H9 (cell line): ENCODE results near the gene APLF. TPM values are rescaled to one million over a fixed set of nuclear protein-coding genes. Genes with fewer than 3 reads are reported as not detected.

Experiments used
- DNase-seq: peaks from one replicate; pipeline ENCODE4 v3.0.0-alpha.2; 2017
- H2AFZ ChIP-seq: one replicate; pipeline ENCODE4 v1.6.1; 2013; ENCODE audit warnings: mild to moderate bottlenecking, low read length, control low read depth, moderate library complexity
- H2AK5ac ChIP-seq: 2 replicates; pipeline ENCODE4 v1.6.1; 2013; ENCODE audit warnings: low read length, control low read depth, mixed read lengths; ENCODE audit not compliant: insufficient read length
- H2BK120ac ChIP-seq: one replicate; pipeline ENCODE4 v1.6.1; 2013; ENCODE audit warnings: low read depth, mild to moderate bottlenecking, low read length, control low read depth, inconsistent platforms; ENCODE audit not compliant: poor library complexity, severe bottlenecking
- H2BK12ac ChIP-seq: 2 replicates; pipeline ENCODE4 v1.6.1; 2013; ENCODE audit warnings: low read length, control low read depth, mixed read lengths, low read depth; ENCODE audit not compliant: insufficient read length
- H2BK15ac ChIP-seq: 2 replicates; pipeline ENCODE4 v1.6.1; 2013; ENCODE audit warnings: low read depth, low read length, control low read depth
- H2BK20ac ChIP-seq: one replicate; pipeline ENCODE4 v1.6.1; 2013; ENCODE audit warnings: low read depth, mild to moderate bottlenecking, low read length, control low read depth, inconsistent platforms; ENCODE audit not compliant: poor library complexity, severe bottlenecking
- H2BK5ac ChIP-seq: 2 replicates; pipeline ENCODE4 v1.6.1; 2013; ENCODE audit warnings: low read length, control low read depth, mixed read lengths; ENCODE audit not compliant: insufficient read length
- H3K14ac ChIP-seq: 2 replicates; pipeline ENCODE4 v1.6.1; 2013; ENCODE audit warnings: low read length, control low read depth; ENCODE audit not compliant: insufficient read depth
- H3K18ac ChIP-seq: 2 replicates; pipeline ENCODE4 v1.6.1; 2013; ENCODE audit warnings: low read depth, mild to moderate bottlenecking, mixed read lengths, low read length, control low read depth; ENCODE audit not compliant: insufficient read length
- H3K23ac ChIP-seq: 2 replicates; pipeline ENCODE4 v1.6.1; 2013; ENCODE audit warnings: low read length, control low read depth, mixed read lengths, low read depth; ENCODE audit not compliant: insufficient read length
- H3K23me2 ChIP-seq: 2 replicates; pipeline ENCODE4 v1.6.1; 2013; ENCODE audit warnings: low read depth, mild to moderate bottlenecking, mixed read lengths, low read length, control low read depth; ENCODE audit not compliant: insufficient read length, poor library complexity, severe bottlenecking
- H3K27ac ChIP-seq: 2 replicates; pipeline ENCODE4 v1.5.1; 2013; ENCODE audit warnings: low read length, control low read depth, mixed read lengths, low read depth; ENCODE audit not compliant: insufficient read length
- H3K27me3 ChIP-seq: 2 replicates; pipeline ENCODE4 v1.6.1; 2013; ENCODE audit warnings: low read length, control low read depth, inconsistent platforms; ENCODE audit not compliant: insufficient read depth
- H3K4ac ChIP-seq: 2 replicates; pipeline ENCODE4 v1.6.1; 2013; ENCODE audit warnings: low read depth, mild to moderate bottlenecking, control low read depth, inconsistent platforms, low read length, moderate library complexity
- H3K4me1 ChIP-seq: 2 replicates; pipeline ENCODE4 v1.6.1; 2013; ENCODE audit warnings: low read length, control low read depth, inconsistent platforms; ENCODE audit not compliant: insufficient read depth
- H3K4me2 ChIP-seq: 2 replicates; pipeline ENCODE4 v1.6.1; 2013; ENCODE audit warnings: low read length, control low read depth, mixed read lengths; ENCODE audit not compliant: insufficient read length, insufficient read depth
- H3K56ac ChIP-seq: 2 replicates; pipeline ENCODE4 v1.6.1; 2013; ENCODE audit warnings: low read depth, mild to moderate bottlenecking, mixed read lengths, low read length, control low read depth; ENCODE audit not compliant: insufficient read length
- H3K79me1 ChIP-seq: 2 replicates; pipeline ENCODE4 v1.6.1; 2013; ENCODE audit warnings: low read depth, mild to moderate bottlenecking, moderate library complexity, low read length, control low read depth, inconsistent platforms; ENCODE audit not compliant: insufficient read depth, poor library complexity, severe bottlenecking
- H3K79me2 ChIP-seq: 2 replicates; pipeline ENCODE4 v1.6.1; 2013; ENCODE audit warnings: low read length, control low read depth, inconsistent platforms; ENCODE audit not compliant: insufficient read depth
- H3K9ac ChIP-seq: 2 replicates; pipeline ENCODE4 v1.6.1; 2013; ENCODE audit warnings: low read length, control low read depth, mixed read lengths; ENCODE audit not compliant: insufficient read length; ENCODE audit errors: extremely low read depth
- H3K9me3 ChIP-seq: one replicate; pipeline ENCODE4 v1.6.1; 2013; ENCODE audit warnings: low read depth, low read length, inconsistent platforms; ENCODE audit not compliant: control insufficient read depth
- H3T11ph ChIP-seq: one replicate; pipeline ENCODE4 v1.6.1; 2013; ENCODE audit warnings: mild to moderate bottlenecking, low read length, control low read depth, inconsistent platforms
- H4K20me1 ChIP-seq: one replicate; pipeline ENCODE4 v1.6.1; 2013; ENCODE audit not compliant: control insufficient read depth, insufficient read length, insufficient read depth
- H4K5ac ChIP-seq: 2 replicates; pipeline ENCODE4 v1.6.1; 2013; ENCODE audit warnings: low read depth, mild to moderate bottlenecking, mixed read lengths, low read length, control low read depth; ENCODE audit not compliant: insufficient read length
- H4K8ac ChIP-seq: replicated peaks from 2 replicates; pipeline ENCODE4 v1.6.1; 2013; ENCODE audit warnings: low read length, control low read depth, mixed read lengths, low read depth; ENCODE audit not compliant: insufficient read length
- H4K91ac ChIP-seq: 2 replicates; pipeline ENCODE4 v1.6.1; 2013; ENCODE audit warnings: low read depth, mild to moderate bottlenecking, moderate library complexity, mixed read lengths, low read length, control low read depth; ENCODE audit not compliant: insufficient read length
- H3K27ac Mint-ChIP-seq, 3 experiments: 2 replicates in 2 of 3; 3 replicates in 1 of 3; pipeline ENCODE4 v1.8.0; 2020 to 2021; ENCODE audit warnings: mixed read lengths in 3 of 3, mild to moderate bottlenecking in 1 of 3, moderate library complexity in 1 of 3
- H3K27me3 Mint-ChIP-seq: 2 replicates; pipeline ENCODE4 v1.8.0; 2021; ENCODE audit warnings: low read depth, mild to moderate bottlenecking, moderate library complexity, mixed read lengths
- H3K36me3 Mint-ChIP-seq, 3 experiments: 2 replicates in 2 of 3; 3 replicates in 1 of 3; pipeline ENCODE4 v1.8.0; 2020 to 2021; ENCODE audit warnings: low read depth in 3 of 3, mixed read lengths in 3 of 3; ENCODE audit not compliant: insufficient read depth in 1 of 3
- H3K4me1 Mint-ChIP-seq, 2 experiments: 2 replicates each; pipeline ENCODE4 v1.8.0; 2020; ENCODE audit warnings: mixed read lengths in 2 of 2
- H3K4me3 Mint-ChIP-seq, 2 experiments: 2 replicates in 1 of 2; 3 replicates in 1 of 2; pipeline ENCODE4 v1.8.0; 2020 to 2021; ENCODE audit warnings: mild to moderate bottlenecking in 2 of 2, mixed read lengths in 2 of 2, moderate library complexity in 1 of 2
- H3K9me3 Mint-ChIP-seq, 2 experiments: 2 replicates in 1 of 2; 3 replicates in 1 of 2; pipeline ENCODE4 v1.8.0; 2020; ENCODE audit warnings: mild to moderate bottlenecking in 2 of 2, mixed read lengths in 2 of 2, moderate library complexity in 1 of 2
- WGBS: extraction: QIAGEN DNeasy Blood & Tissue Kit; methylation state at CpG from one replicate; pipeline ENCODE4 v1.1.7; 2013; ENCODE audit warnings: missing lambda C conversion rate, low lambda C conversion rate, mixed read lengths; ENCODE audit not compliant: insufficient read length; ENCODE audit errors: extremely low coverage; 5-methylcytosine and 5-hydroxymethylcytosine counted together
- total RNA-seq: library from RNA; stranded (reverse); gene quantifications from 2 replicates; pipeline ENCODE4 v1.2.1, GENCODE V29; 2021
- TF ChIP-seq, protein P1 (sequence below): fragments of 200-600 bp; sonication (generic); conservative IDR thresholded peaks from 3 replicates; pipeline ENCODE4 v1.8.0; 2021; ENCODE audit warnings: antibody characterized with exemption, mild to moderate bottlenecking

Gene APLF
- total RNA-seq, 1 experiment from 2014 or later, result 3.7 TPM

DNA sequence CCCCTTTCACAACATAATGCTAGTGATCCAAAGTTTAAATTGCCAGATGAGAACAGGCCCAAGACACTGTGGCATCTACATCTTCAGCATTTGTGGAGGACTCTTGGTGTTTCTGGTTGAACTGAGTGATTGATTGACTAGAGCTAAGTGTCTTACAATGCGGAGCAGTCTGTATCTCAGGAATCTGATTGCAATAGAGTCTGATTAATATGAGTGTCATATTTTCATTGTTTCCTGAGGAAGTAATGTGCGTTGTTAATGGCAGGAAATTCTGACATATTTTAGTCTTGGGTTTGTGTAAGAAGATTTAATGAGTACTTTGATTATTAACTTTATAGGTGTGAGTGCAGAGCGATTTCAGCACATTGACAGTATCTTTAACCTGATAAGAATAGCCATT lies 94.0 kb downstream of the APLF start:
- Histone ChIP-seq H4K5ac (no peak overlapping the region), H3K4me1 (no peaks in the 10 kb centered on the region), H2BK5ac (no peak overlapping the region), H2BK15ac (no peak overlapping the region), H2AFZ (no peak overlapping the region), H3K23ac (no peak overlapping the region), H3K27me3 (no peaks in the 10 kb centered on the region), H3K79me1 (no peaks in the 10 kb centered on the region), H3K4ac (no peak overlapping the region), H2AK5ac (no peak overlapping the region), H3K18ac (no peak overlapping the region), H3K4me2 (no peak overlapping the region), H3K23me2 (no peaks in the 10 kb centered on the region), H4K20me1 (no peaks in the 10 kb centered on the region), H3K79me2 (no peaks in the 10 kb centered on the region), H4K8ac (no peak overlapping the region), H3T11ph (no peak overlapping the region), H3K56ac (no peak overlapping the region), H2BK120ac (no peak overlapping the region), H4K91ac (no peak overlapping the region), H3K9me3 (no peaks in the 10 kb centered on the region), H3K14ac (no peak overlapping the region), H3K9ac (no peak overlapping the region), H2BK20ac (no peak overlapping the region), H2BK12ac (no peak overlapping the region), H3K27ac (no peak overlapping the region)
- H3K27me3 Mint-ChIP-seq, result no peaks in the 10 kb centered on the region
- no peaks in the 10 kb centered on the region for H3K9me3 Mint-ChIP-seq
- no peak overlapping the region for H3K4me3 Mint-ChIP-seq
- DNase-seq, result no peak
- H3K4me1 Mint-ChIP-seq, result no peaks in the 10 kb centered on the region
- TF ChIP-seq, protein P1, sequence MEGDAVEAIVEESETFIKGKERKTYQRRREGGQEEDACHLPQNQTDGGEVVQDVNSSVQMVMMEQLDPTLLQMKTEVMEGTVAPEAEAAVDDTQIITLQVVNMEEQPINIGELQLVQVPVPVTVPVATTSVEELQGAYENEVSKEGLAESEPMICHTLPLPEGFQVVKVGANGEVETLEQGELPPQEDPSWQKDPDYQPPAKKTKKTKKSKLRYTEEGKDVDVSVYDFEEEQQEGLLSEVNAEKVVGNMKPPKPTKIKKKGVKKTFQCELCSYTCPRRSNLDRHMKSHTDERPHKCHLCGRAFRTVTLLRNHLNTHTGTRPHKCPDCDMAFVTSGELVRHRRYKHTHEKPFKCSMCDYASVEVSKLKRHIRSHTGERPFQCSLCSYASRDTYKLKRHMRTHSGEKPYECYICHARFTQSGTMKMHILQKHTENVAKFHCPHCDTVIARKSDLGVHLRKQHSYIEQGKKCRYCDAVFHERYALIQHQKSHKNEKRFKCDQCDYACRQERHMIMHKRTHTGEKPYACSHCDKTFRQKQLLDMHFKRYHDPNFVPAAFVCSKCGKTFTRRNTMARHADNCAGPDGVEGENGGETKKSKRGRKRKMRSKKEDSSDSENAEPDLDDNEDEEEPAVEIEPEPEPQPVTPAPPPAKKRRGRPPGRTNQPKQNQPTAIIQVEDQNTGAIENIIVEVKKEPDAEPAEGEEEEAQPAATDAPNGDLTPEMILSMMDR, result no peak
- no peaks in the 10 kb centered on the region for H3K36me3 Mint-ChIP-seq
- no peak overlapping the region for H3K27ac Mint-ChIP-seq
- WGBS, result no CpG with 5 or more reads among the region's 3 CpGs
